IMR-90 (cell line): ENCODE measurements around the gene TSHZ1. TPM values are rescaled to one million over a fixed set of nuclear protein-coding genes. Genes with fewer than 3 reads are reported as not detected.

Experiments
- ATAC-seq: fragments of 200-7000 bp; cut with Tn5 transposase; 2 replicates; pipeline ENCODE4 v1.9.1; 2020; ENCODE audit warnings: low read depth, mild to moderate bottlenecking, moderate library complexity
- BruUV-seq: library from RNA; stranded (reverse); fragments of 400-500 nt; replicated peaks from 2 replicates; lab custom pipeline; 2021; lab: Mats Ljungman, UMichigan
- CTCF ChIA-PET: fragments of 300-600 bp; formaldehyde crosslinking; extraction: SDS; loops from one replicate; lab custom pipeline; 2021; ENCODE audit warnings: antibody characterized with exemption; lab: Yijun Ruan, JAX
- POLR2A ChIA-PET: fragments of 300-600 bp; sonication (Branson Sonifier 250); formaldehyde crosslinking; loops from one replicate; lab custom pipeline; 2022; ENCODE audit warnings: antibody characterized with exemption; ENCODE audit not compliant: unreplicated experiment; lab: Charles Lee
- DNase-seq: peaks from one replicate; pipeline ENCODE4 v3.0.0; 2013
- H2AFZ ChIP-seq: replicated peaks from 2 replicates; pipeline ENCODE3; 2013; ENCODE audit warnings: low read length, mild to moderate bottlenecking; ENCODE audit not compliant: poor library complexity
- H2AK5ac ChIP-seq: 2 replicates; pipeline ENCODE4 v1.6.1; 2013; ENCODE audit warnings: low read depth, low read length, inconsistent platforms
- H2AK9ac ChIP-seq: replicated peaks from 2 replicates; pipeline ENCODE3; 2013; ENCODE audit warnings: mild to moderate bottlenecking, low read depth, low read length, moderate library complexity; ENCODE audit not compliant: poor library complexity
- H2BK120ac ChIP-seq: 2 replicates; pipeline ENCODE4 v1.6.1; 2013; ENCODE audit warnings: low read depth, low read length, inconsistent platforms
- H2BK15ac ChIP-seq: 3 replicates; pipeline ENCODE4 v1.6.1; 2013; ENCODE audit warnings: low read depth, low read length, inconsistent platforms
- H2BK20ac ChIP-seq: 2 replicates; pipeline ENCODE4 v1.6.1; 2013; ENCODE audit warnings: low read depth, mild to moderate bottlenecking, inconsistent platforms, low read length, moderate library complexity
- H2BK5ac ChIP-seq: 2 replicates; pipeline ENCODE4 v1.6.1; 2013; ENCODE audit warnings: mild to moderate bottlenecking, low read depth, low read length, inconsistent platforms; ENCODE audit not compliant: poor library complexity, severe bottlenecking
- H3K14ac ChIP-seq: replicated peaks from 2 replicates; pipeline ENCODE4 v1.6.1; 2013; ENCODE audit warnings: low read depth, low read length, inconsistent platforms
- H3K18ac ChIP-seq: 2 replicates; pipeline ENCODE4 v1.6.1; 2013; ENCODE audit warnings: low read depth, low read length, control low read depth
- H3K23ac ChIP-seq: 2 replicates; pipeline ENCODE4 v1.6.1; 2013; ENCODE audit warnings: low read depth, low read length, inconsistent platforms
- H3K27ac ChIP-seq: 2 replicates; pipeline ENCODE4 v1.5.1; 2013; ENCODE audit warnings: mild to moderate bottlenecking, control low read depth, low read length; ENCODE audit not compliant: insufficient read depth
- H3K27me3 ChIP-seq: 2 replicates; pipeline ENCODE4 v1.6.1; 2013; ENCODE audit warnings: low read length; ENCODE audit not compliant: control insufficient read depth, insufficient read depth
- H3K36me3 ChIP-seq: 2 replicates; pipeline ENCODE4 v1.6.1; 2013; ENCODE audit warnings: low read length, mixed read lengths; ENCODE audit not compliant: control insufficient read depth, insufficient read depth
- H3K4ac ChIP-seq: 2 replicates; pipeline ENCODE4 v1.6.1; 2013; ENCODE audit warnings: low read depth, low read length, inconsistent platforms
- H3K4me1 ChIP-seq: 2 replicates; pipeline ENCODE4 v1.6.1; 2013; ENCODE audit warnings: low read length, mixed read lengths; ENCODE audit not compliant: control insufficient read depth, insufficient read depth
- H3K4me2 ChIP-seq: 2 replicates; pipeline ENCODE4 v1.6.1; 2013; ENCODE audit warnings: low read depth, mild to moderate bottlenecking, control low read depth, low read length, moderate library complexity
- H3K4me3 ChIP-seq: 2 replicates; pipeline ENCODE4 v1.5.1; 2013; ENCODE audit warnings: low read depth, mild to moderate bottlenecking, control low read depth, low read length, moderate library complexity; ENCODE audit not compliant: insufficient read depth
- H3K56ac ChIP-seq: 2 replicates; pipeline ENCODE4 v1.6.1; 2013; ENCODE audit warnings: low read length, inconsistent platforms; ENCODE audit not compliant: insufficient read depth; ENCODE audit errors: extremely low read depth
- H3K79me1 ChIP-seq, 2 experiments: 2 replicates each; pipeline ENCODE4 v1.6.1; 2013; ENCODE audit warnings: low read length in 2 of 2, inconsistent platforms in 1 of 2, low read depth in 1 of 2
- H3K9ac ChIP-seq: 2 replicates; pipeline ENCODE4 v1.6.1; 2013; ENCODE audit warnings: low read depth, low read length, control low read depth
- H3K9me1 ChIP-seq: 2 replicates; pipeline ENCODE4 v1.6.1; 2013; ENCODE audit warnings: low read length, inconsistent platforms; ENCODE audit not compliant: insufficient read depth
- H3K9me3 ChIP-seq: 2 replicates; pipeline ENCODE4 v1.6.1; 2013; ENCODE audit warnings: low read length; ENCODE audit not compliant: control insufficient read depth, insufficient read depth
- H4K20me1 ChIP-seq: 2 replicates; pipeline ENCODE4 v1.6.1; 2013; ENCODE audit warnings: low read length, inconsistent platforms; ENCODE audit not compliant: insufficient read depth
- H4K5ac ChIP-seq: 2 replicates; pipeline ENCODE4 v1.6.1; 2013; ENCODE audit warnings: mild to moderate bottlenecking, low read depth, low read length, control low read depth
- H4K8ac ChIP-seq, 2 experiments: 2 replicates each; pipeline ENCODE4 v1.6.1; 2013; ENCODE audit warnings: low read depth in 2 of 2, low read length in 2 of 2, control low read depth in 1 of 2, inconsistent platforms in 1 of 2
- H4K91ac ChIP-seq: 2 replicates; pipeline ENCODE4 v1.6.1; 2013; ENCODE audit warnings: low read depth, low read length, inconsistent platforms; ENCODE audit not compliant: insufficient read depth
- BHLHE40 ChIP-seq: fragments of 150-350 bp; IDR thresholded peaks from 2 replicates; pipeline ENCODE4 v1.6.1; 2016; ENCODE audit warnings: mild to moderate bottlenecking, low read depth, low read length
- CHD1 ChIP-seq: IDR thresholded peaks from 2 replicates; pipeline ENCODE4 v1.6.1; 2012; ENCODE audit warnings: low read depth, low read length, improper control_type of control experiment
- CTCF ChIP-seq: conservative IDR thresholded peaks from 2 replicates; pipeline ENCODE4 v1.5.1; 2012; ENCODE audit warnings: mild to moderate bottlenecking, low read depth, low read length, improper control_type of control experiment
- ELK1 ChIP-seq: fragments of 150-350 bp; IDR thresholded peaks from 2 replicates; pipeline ENCODE4 v1.6.1; 2016; ENCODE audit warnings: low read depth, mild to moderate bottlenecking, low read length, moderate library complexity, borderline replicate concordance
- MAFK ChIP-seq: IDR thresholded peaks from 2 replicates; pipeline ENCODE4 v1.6.1; 2012; ENCODE audit warnings: low read depth, low read length, improper control_type of control experiment
- MXI1 ChIP-seq: IDR thresholded peaks from 2 replicates; pipeline ENCODE4 v1.6.1; 2012; ENCODE audit warnings: low read depth, mild to moderate bottlenecking, low read length, moderate library complexity, borderline replicate concordance
- NFE2L2 ChIP-seq: fragments of 150-350 bp; IDR thresholded peaks from 2 replicates; pipeline ENCODE4 v1.6.1; 2016; ENCODE audit warnings: low read depth, mild to moderate bottlenecking, low read length
- POLR2A ChIP-seq: IDR thresholded peaks from 2 replicates; pipeline ENCODE4 v1.6.1; 2012; ENCODE audit warnings: mild to moderate bottlenecking, low read depth, low read length
- RCOR1 ChIP-seq: IDR thresholded peaks from 2 replicates; pipeline ENCODE4 v1.6.1; 2012; ENCODE audit warnings: mild to moderate bottlenecking, low read length, improper control_type of control experiment; ENCODE audit not compliant: insufficient replicate concordance
- RFX5 ChIP-seq: IDR thresholded peaks from 2 replicates; pipeline ENCODE4 v1.8.0; 2012; ENCODE audit warnings: low read depth, mild to moderate bottlenecking, low read length, moderate library complexity
- WGBS, 2 experiments: methylation state at CpG; one replicate each; pipeline versions ENCODE4 v1.1.5 to v1.1.7; 2013; ENCODE audit warnings: missing lambda C conversion rate in 2 of 2; ENCODE audit not compliant: insufficient read length in 1 of 2; ENCODE audit errors: extremely low coverage in 2 of 2; 5-methylcytosine and 5-hydroxymethylcytosine counted together
- dilution Hi-C: fragments of 300-500 bp; cut with HindIII; formaldehyde crosslinking; loops from one replicate; pipeline ENCODE4 v1.14.3; 2018; ENCODE audit warnings: low sequenced_read_pairs; ENCODE audit not compliant: unreplicated experiment
- in situ Hi-C: fragments of 300-500 bp; cut with MboI; formaldehyde crosslinking; loops from 3 replicates; pipeline ENCODE4 v1.14.3; 2019; ENCODE audit warnings: low sequenced_read_pairs, inconsistent platforms, mixed read lengths
- intact Hi-C: fragments of 100-400 bp; cut with micrococcal nuclease; formaldehyde crosslinking; loops from 2 replicates; pipeline ENCODE4 v1.10.0; 2022
- polyA plus RNA-seq, 3 experiments: library from polyadenylated mRNA; depleted of rRNA; stranded (reverse); fragments of >200 nt; gene quantifications; 2 replicates each; pipeline ENCODE4 v1.2.3, GENCODE V29; 2012; ENCODE audit warnings: low replicate concordance in 1 of 3
- total RNA-seq: library from RNA; depleted of rRNA; stranded (reverse); fragments of >200 nt; gene quantifications from 2 replicates; pipeline ENCODE4 v1.2.3, GENCODE V29; 2012

Gene TSHZ1
- total and polyA plus RNA-seq, 2 of the 4 experiments (the other 2 are of a cell fraction), result 7.1 to 10.0 TPM

- Histone ChIP-seq H3K4me2 (no peak overlapping the region), H2AFZ (peak overlapping the region; percentile 38), H2BK20ac (no peak overlapping the region), H2AK5ac (no peak overlapping the region), H3K23ac (no peak overlapping the region), H3K79me1 (no peaks in the 10 kb centered on the region), H3K9me3 (no peaks in the 10 kb centered on the region), H4K5ac (no peak overlapping the region), H3K4ac (no peak overlapping the region), H3K4me3 (no peak overlapping the region), H3K36me3 (no peaks in the 10 kb centered on the region), H4K91ac (no peak overlapping the region), H3K4me1 (no peaks in the 10 kb centered on the region), H3K9ac (no peak overlapping the region), H3K18ac (no peak overlapping the region), H2BK15ac (no peak overlapping the region), H3K56ac (no peak overlapping the region), H2BK5ac (no peak overlapping the region), H3K27me3 (peaks cover 1% of the 10 kb centered on the region; the same call in 1 of the 2 replicates), H3K27ac (no peak overlapping the region), H4K8ac (no peak overlapping the region), H3K14ac (no peak overlapping the region), H2BK120ac (no peak overlapping the region), H3K9me1 (no peaks in the 10 kb centered on the region), H4K20me1 (no peaks in the 10 kb centered on the region), H2AK9ac (no peak overlapping the region)
- WGBS, 2 experiments, result 73% methylated on average over 4 of the region's 6 CpGs; no CpG with 5 or more reads in 1 of the 2 experiments
- in situ Hi-C loops (no loop called here), dilution Hi-C loops (no loop called here), intact Hi-C loops (no loop called here)
- CTCF ChIA-PET, result no interaction called here
- ATAC-seq (no peak), DNase-seq (no peak)
- no TSS peak for BruUV-seq
- POLR2A ChIA-PET, result no interaction called here
- no peak for TF ChIP-seq BHLHE40
- no peak for TF ChIP-seq CHD1
- TF ChIP-seq CTCF, result no peak
- TF ChIP-seq MXI1, result no peak
- TF ChIP-seq RCOR1, result no peak
- TF ChIP-seq NFE2L2, result no peak
- no peak for TF ChIP-seq ELK1
- no peak for TF ChIP-seq MAFK
- no peak for TF ChIP-seq POLR2A
- no peak for TF ChIP-seq RFX5
Observed at GRCh38 chr18:75321431-75321830, 110.8 kb downstream of the TSHZ1 start.
